Tongue (tissue), 2 donors: ENCODE measurements around the gene FREY1. TPM values are rescaled to one million over a fixed set of nuclear protein-coding genes. Genes with fewer than 3 reads are reported as not detected.
A peak's percentile ranks its signal among the peaks of the same experiment; 100 is the strongest.

Source experiments
- DNase-seq: peaks from one replicate; pipeline ENCODE4 v3.0.0-alpha.2; 2015
- total RNA-seq: library from RNA; depleted of rRNA; stranded (reverse); fragments of >200 nt; gene quantifications from one replicate; pipeline ENCODE4 v1.2.3, GENCODE V29; 2014

Gene FREY1
- total RNA-seq, 1 donor from 2014 or later, result not detected

DNA sequence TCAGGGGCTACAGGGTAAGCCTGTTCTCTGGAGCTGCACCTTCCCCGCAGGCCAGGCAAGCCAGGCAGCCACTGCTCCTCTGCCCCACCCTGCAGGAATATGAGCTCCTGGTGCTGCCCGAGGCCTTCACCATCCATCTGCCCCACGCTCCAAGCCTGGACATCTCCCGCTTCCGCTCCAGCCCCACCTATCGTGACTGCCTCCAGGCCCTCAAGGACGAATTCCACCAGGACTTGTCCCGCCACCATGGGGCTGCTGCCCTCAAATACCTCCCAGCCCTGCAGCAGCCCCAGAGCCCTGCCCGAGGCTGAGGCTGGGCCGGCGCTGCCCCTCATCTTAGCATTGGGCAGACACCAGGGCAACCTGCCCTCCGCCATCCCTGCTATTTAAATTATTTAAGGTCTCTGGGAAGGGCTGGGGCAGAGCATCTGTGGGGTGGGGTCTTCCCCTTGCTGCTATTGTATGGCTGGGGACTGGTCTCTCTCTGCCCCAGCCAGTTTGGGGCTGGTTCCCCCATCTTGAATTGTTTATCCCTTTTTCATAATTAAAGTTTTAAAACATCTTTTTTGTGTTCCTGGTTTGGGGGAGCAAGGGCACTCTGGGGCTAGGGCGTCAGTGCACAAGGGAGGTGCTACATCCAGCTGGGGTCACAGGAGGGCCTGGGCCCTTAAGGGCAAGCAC lies 21.6 kb upstream of the FREY1 start:
- DNase-seq, result no peak

DNA sequence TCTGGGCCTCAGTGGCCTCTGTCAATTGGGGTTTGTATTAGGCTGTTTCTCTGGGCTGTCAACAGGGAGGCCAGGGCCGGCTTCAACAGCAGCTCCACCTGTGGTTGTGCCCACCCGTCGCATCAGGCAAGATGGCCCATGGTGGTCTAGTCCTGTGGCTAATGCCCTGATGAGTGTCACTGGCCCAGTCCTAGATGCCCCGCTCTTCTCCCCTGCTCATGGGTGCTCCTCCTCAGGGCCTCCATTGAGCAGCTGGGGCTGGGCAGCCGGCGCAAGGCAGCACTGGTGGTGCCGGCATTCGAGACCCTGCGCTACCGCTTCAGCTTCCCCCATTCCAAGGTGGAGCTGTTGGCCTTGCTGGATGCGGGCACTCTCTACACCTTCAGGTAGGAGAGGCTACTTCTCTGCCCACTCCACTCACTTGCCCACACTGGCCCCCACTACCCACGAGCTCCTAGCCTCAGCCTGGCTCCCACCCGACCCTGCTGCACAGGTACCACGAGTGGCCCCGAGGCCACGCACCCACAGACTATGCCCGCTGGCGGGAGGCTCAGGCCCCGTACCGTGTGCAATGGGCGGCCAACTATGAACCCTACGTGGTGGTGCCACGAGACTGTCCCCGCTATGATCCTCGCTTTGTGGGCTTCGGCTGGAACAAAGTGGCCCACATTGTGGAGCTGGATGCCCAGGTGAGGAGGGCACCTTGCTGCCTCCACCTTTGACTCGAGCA lies 20.8 kb upstream of the FREY1 start:
- DNase-seq, result no peak

DNA sequence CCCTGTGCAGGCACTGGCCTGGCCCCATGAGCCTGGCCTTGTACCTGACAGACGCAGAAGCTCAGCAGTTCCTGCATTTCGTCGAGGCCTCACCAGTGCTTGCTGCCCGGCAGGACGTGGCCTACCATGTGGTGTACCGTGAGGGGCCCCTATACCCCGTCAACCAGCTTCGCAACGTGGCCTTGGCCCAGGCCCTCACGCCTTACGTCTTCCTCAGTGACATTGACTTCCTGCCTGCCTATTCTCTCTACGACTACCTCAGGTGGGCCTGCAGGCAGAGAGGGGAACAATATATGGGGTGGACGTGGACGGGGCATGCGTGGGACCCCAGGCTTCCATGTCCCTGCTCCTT lies 20.2 kb upstream of the FREY1 start:
- DNase-seq, result no peak

DNA sequence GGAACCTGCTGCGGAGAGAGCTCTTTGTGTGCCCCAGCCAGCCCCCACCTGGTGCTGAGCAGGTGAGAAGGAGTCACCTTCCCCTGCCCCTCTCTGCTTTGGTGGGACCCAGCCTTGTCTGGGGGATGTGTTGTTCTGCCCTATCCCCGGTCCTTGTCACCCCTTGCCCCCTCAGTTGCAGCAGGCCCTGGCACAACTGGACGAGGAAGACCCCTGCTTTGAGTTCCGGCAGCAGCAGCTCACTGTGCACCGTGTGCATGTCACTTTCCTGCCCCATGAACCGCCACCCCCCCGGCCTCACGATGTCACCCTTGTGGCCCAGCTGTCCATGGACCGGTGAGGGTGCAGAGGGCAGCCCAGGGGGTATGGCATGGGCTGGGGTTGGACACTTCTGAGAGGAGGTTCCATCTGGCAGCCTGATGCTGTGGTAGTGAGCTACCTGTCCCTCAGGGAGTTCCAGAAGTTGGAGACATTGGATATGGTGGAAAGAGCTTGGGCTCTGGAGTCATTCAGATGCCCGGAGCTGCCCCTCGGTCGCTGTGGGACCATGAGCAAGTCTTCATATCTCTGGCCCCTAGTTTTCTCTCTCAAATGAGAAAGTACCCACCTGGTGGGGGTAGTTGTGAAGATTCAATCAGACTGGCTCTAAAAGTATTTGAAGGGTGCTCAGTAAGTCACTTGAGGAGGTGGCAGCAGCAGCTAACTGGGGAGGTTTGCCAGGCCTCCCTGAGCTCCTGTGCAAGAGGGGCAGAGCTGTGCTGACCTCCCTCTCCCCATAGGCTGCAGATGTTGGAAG lies 19.7 kb upstream of the FREY1 start:
- no peak for DNase-seq

DNA sequence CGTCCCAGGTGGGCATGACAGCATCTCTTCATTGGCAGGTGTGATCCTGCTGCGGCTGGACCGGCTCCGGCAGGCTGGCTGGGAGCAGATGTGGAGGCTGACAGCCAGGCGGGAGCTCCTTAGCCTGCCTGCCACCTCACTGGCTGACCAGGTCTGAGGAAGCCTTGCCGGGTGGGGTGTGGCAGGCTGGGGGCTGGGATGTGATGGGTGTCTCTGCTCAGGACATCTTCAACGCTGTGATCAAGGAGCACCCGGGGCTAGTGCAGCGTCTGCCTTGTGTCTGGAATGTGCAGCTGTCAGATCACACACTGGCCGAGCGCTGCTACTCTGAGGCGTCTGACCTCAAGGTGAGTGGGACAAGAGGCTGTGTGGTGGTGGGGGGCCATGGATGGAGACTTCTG lies 18.9 kb upstream of the FREY1 start:
- no peak for DNase-seq

DNA sequence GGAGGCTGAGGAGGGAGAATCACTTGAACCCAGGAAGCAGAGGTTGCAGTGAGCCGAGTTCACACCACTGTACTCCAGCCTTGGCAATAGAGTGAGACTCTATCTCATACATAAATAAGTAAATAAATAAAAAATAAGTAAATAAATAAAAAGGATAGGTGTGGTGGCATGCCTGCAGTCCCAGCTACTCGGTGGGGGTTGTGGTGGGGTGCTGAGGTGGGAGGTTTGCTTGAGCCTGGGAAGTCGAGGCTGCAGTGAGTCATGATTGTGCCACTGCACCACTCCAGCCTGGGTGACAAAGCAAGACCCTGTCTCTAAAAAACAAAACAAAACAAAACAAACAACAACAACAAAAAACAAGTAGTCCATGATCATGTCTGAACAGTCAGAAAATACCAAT lies 18.5 kb upstream of the FREY1 start:
- DNase-seq, result no peak

DNA sequence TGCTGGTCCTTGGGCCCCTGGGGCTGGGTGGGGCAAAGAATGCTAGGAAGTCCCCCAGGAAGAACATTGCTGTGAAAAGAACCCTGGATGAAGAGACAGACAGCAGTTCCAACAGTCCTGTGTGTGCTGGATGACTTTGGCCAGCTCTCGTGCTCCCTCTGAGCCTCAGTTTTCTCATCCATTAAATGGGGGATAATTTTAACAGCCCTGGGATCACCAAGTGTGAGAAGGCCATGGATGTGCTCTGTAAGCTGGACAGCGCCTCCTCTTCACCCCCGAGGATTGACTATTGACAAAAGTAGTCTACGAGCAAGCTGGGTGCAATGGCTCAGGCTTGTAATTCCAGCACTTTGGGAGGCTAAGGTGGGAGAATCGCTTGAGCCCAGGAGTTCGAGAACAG lies 17.9 kb upstream of the FREY1 start:
- DNase-seq, result no peak

DNA sequence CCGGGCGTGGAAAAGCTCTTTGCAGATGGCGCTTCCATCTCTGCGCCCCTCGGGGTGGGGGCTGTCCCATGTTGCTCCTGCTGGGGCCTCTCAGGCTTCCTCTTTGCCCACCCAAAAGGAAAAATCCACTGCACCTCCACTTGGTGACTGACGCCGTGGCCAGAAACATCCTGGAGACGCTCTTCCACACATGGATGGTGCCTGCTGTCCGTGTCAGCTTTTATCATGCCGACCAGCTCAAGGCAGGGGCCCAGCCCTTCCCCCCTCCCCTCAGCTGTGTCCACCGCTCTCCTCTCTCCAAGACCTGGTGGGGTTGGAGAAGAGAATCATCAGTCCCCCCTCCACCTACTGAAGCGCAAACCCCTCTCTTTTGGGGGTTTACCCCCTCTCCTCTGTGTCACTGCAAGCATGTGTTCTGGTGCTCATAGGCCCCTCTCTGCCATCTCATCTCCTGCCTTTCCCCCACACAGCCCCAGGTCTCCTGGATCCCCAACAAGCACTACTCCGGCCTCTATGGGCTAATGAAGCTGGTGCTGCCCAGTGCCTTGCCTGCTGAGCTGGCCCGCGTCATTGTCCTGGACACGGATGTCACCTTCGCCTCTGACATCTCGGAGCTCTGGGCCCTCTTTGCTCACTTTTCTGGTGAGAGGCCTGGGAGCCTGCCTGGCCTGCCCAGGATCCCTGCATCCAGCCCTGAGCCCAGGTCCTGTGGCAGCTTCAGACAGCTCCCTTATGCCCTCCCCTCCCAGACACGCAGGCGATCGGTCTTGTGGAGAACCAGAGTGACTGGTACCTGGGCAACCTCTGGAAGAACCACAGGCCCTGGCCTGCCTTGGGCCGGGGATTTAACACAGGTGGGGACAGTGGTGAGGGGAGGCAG lies 17.2 kb upstream of the FREY1 start:
- DNase-seq, result no peak

DNA sequence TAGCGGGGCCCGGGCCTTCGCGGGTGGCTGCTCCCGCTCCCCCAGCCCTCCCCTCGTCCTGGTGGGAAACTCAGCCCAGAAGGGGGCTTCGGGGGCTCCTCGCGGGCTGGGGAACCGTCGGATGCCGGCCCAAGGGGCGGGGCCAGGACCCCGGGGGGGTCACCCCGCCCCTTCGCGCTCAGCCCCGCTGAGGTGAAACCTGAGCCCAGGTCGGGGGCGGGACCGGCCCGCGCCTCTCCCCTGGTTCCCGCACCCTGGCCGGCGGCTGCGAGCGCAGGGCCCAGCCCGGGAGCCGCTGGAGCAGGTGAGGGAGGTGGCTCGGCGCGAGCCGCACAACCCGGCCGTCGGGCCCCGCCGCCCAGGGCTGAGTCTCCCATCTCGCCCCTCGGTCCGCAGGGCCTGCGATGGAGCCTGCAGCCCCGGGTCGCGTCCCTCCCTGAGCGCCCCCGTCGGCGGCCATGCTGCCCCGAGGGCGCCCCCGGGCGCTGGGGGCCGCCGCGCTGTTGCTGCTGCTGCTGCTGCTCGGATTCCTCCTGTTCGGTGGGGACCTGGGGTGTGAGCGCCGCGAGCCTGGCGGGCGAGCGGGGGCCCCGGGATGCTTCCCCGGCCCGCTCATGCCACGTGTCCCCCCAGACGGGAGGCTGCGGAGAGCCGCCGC lies 15.5 kb upstream of the FREY1 start, which contains the start of gene LARGE2:
Gene LARGE2 (plus strand): TSS at position 232 of the 658 bp plus-strand sequence. CDS start 227 bp downstream, at position 459.
- DNase-seq, result no peak

DNA sequence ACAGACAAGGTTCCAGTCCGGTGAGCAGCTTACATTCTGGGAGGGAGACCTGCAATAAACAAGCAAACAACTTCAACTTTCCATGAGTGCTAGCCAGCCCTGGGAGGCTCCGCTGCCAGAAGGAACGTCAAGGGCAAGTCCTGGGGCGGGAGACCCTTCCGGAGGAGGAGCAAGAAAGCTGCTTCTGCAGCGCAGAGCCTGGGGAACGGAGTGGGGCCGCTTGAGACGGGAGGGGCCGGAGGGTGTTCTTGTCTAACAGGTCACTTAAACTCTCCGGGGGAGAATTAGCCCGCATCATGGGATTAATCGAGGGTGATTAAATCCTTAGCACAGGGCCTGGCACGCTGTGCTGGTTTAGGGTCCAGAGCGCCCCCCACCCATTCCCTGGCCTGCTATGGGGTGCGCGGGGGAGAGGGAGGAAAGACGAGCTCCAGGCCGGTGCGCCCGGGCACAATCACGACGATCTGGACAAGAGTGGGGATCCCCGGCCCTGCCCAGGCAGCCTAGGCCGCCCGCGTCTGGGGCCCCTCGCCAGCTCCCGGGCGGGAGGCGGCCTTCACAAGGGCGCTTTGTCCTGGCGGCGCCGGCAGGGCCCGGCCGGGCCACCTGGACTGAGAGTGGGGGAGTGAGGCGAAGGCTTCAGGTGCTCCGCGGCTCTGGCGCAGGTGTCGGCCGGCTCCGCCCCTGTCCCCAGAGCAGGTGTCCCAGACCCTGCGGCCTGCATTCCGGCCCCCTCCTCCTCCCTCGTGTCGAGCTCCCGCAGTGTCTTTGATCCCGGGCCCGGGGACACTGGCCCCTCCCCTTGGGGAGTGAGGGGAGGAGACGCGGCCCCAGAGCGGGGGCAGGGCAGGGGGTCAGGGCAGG lies 14.7 kb upstream of the FREY1 start:
- peak; percentile 51 for DNase-seq

DNA sequence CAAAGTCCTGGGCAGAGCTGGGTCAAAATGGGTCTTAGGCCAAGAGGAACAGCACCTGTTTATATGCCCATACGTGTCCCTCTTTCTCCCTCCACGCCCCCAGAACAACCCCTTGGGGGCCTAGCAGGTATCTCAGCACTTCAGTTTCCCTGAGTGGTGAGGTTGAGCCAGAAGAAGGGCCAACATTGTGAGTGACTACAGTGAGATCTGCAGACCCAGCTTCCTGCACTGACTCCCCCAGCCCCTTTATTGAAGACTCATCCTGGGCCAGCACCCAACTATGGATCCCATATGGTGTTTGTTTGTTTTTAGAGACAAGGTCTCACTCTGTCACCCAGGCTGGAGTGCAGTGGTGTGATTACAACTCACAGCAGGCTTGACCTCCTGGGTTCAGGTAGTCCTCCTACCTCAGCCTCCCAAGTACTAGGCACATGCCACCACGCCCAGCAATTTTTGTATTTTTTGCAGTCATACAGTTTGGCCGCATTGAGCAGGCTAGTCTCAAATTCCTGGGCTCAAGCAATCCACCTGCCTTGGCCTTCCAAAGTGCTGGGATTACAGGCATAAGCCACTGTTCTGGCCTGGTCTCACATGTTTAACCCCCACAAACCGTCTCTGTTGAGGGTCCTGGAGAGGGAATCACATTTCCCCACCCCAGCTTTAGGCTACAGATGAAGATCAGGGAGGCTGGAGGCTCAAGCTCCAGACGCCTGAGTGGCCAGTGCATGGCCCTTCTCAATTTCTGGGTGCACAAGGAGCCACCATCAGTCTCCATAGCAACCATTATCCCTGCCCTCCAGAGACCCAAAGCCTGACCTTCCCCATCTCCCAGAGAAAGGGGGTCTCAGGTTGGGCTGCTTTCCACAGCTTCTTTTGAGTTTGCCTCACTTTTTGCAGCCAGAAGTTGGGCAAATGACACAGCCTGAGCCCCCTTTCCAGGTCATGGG lies 13.7 kb upstream of the FREY1 start:
- DNase-seq, result no peak

DNA sequence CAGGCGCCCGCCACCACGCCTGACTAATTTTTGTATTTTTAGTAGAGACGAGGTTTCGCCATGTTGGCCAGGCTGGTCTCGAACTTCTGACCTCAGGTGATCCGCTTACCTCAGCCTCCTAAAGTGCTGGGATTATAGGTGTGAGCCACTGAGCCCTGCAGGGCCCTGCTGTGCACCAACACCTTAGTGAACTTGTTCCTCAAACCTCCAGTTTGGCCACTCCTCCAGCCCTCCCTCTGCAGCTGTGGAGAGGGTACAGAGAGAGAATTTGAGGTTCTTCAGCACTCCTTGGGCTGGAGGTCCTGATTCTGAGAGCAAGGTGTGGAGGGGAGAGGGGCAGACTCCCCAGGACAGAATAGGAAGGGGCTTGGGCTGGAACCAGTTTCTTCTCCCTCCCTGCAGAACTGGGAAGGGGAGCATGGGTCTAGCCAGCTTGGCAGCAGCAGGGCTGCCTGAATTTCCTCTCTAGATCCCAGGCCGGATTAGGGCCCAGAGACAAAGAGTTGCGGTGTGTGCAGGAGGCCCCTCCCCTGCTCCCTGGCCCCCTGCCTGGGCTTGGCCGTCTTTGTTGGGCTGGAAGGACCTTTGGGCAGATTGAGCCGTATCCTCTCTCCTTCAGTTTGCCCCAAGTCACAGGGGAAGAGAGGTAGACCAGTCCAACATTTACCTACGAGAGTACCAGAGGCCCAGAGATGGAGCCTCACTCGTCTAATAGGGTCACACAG lies 12.9 kb upstream of the FREY1 start:
- DNase-seq, result no peak

DNA sequence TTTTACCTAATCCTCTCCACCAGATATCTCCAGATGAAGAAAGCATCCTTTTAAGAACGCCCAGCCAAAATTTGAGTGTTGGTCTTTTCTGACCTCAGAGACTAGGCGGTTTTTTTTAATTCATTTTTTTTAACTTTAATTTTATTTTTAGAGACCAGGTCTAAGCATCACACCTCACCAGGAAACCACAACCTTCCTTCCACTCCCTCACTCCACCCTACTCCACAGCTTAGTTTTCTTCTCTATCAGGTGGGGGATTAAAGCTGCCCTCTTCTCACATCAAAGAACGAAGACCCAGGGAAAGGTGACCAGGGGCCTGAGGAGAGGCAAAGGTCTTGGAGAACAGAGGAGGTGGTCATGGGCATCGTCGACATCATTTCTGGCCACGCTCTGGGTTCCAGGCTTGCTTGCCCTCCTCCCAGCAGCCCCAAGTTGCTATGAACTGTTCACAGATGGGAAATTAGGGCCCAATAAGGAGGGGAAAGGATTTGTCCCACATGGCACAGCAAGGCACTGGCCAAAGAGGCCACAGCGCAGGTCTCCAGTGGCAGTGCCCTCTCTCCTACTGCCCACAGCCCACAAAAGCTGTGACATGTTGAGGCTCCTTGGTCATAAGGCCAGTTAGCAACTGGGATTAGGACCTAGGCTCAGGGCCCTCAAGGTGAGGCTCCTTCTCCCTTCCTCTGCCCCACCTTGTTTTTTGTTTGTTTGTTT lies 12.0 kb upstream of the FREY1 start:
- no peak for DNase-seq

DNA sequence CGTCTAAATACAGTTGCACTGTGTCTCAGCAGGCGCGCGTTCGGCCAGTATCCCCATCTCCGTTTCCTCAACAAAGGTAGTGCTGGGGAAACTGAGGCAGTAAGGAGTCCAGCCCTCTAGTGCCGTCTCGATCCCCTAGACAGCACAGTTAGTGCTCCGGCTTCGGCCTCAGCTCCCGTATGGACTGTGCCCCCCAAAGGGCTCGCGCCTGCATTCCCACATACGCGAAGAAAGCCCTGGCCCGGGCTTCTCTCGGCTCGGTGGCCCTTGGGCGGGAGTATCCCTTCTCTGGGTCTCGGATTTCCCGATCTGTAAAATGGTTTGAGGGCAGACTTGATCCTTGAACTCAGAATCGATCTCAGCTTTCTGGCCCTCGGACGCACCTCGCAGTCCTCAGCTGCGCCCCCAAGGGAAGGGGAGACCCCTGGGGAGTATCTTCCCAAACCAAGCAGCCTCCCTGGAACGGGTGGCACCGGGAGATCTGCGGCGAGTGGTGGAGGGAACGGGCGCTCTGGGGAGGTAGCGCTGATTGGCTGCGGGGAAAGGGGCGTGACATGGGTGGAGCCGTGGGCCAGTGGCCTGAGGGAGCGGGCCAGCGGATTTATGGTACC lies 11.4 kb upstream of the FREY1 start:
- peak; percentile 70 for DNase-seq

DNA sequence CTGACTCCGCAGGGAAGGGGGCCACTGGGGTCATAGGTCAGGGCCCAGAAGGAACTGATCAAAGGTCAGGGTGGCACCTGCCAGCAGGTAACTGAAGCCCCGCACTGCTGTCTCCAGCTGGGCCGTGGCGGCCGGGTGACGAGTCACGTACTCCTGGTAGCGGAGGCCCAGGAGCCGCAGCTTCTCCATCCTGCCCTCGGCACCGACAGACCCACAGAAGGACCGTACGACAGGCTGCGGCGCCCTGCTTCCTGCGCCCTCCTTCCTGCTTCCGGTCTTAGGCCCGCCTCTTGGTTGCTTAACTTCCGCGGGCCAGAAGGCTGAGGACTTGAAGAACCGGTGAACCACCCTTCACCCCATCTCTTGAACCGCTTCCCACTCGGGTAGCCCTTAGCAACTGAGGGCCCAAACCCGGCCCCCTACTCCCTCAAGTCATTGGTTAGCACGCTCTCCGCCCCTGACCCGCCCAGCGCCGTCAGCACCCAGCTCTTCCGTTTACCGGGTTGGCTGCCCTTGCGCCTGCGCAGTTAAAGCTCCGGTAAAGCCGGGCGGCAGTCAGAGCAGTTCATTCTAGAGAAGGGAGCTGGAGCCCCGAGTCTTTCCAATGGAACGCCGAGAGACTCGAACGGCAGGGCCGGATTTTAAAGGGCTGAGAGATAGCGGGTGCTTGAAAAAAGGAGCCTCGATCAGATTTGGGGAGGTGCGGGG lies 10.7 kb upstream of the FREY1 start, which contains the start of gene PEX16:
Gene PEX16 (minus strand): TSS at position 255 of the 708 bp plus-strand sequence. CDS start 66 bp downstream, at position 189.
- peak; percentile 99 for DNase-seq

DNA sequence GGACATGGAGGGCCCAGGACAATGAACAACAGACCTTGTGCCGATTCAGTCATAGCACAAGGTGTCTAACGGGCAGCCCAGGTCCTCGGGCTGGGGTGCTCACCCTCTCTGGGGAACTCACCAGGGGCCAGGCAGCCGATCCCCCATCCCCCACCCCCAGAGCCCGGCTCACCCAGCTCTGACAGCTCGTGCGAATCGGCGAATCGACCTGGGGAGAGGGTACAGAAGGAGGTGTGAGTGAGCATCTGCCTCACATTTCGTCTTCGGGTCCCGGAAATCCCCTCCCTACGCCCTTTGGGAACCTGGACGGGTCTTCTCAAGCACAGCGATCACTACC lies 10.2 kb upstream of the FREY1 start:
- no peak for DNase-seq

DNA sequence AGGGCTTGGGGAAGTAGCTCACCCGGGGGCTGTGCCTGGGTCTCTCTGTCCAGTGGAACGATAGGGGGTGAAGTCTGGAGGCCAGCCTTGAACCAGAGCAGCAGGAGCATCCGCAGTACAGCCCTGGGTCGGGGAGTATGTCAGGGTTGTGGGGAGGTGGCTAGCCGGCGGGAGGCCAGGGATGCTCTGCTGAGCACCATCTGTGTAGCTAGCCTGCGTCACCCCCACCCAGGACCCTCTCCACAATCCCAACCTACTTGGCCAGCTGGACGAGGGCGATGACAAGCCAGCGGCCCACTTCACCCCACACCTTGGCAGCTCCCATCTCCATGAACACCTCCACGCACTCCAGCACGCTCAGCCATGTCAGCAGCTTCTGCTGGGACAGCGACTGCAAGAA lies 8.4 kb upstream of the FREY1 start:
- DNase-seq, result no peak
